ENCODE results near the gene PDLIM1. TPM values are rescaled to one million over a fixed set of nuclear protein-coding genes. Genes with fewer than 3 reads are reported as not detected.
"Not testable (repeated sequence)": the region's sequence is repeated elsewhere in the genome, so short reads cannot be mapped to it uniquely, and the experiment has no call there.

Gene PDLIM1
- polyA plus RNA-seq, 2 donors = 79.9 to 117 TPM

GRCh38 chr10:95211606-95212279, 79.1 kb downstream of the PDLIM1 start:
- Histone ChIP-seq H3K4me1 (ENCODE audit: control insufficient read depth in 2 of 2, insufficient read depth in 2 of 2, low read length in 1 of 2) (no peaks in the 10 kb centered on the region), H3K4me3 (ENCODE audit: low read depth in 1 of 2, low read length in 2 of 2) (no peak overlapping the region), H3K9me3 (ENCODE audit: control insufficient read depth in 2 of 2, insufficient read depth in 1 of 2, low read depth in 1 of 2, low read length in 1 of 2) (no peaks in the 10 kb centered on the region), H3K36me3 (ENCODE audit: control insufficient read depth in 2 of 2, insufficient read depth in 2 of 2, low read length in 1 of 2) (no peaks in the 10 kb centered on the region), H3K27me3 (ENCODE audit: control insufficient read depth in 1 of 2, insufficient read depth in 2 of 2, low read length in 2 of 2) (no peaks in the 10 kb centered on the region), H3K27ac (ENCODE audit: low read depth in 2 of 2, low read length in 1 of 2) (no peak overlapping the region)
- whole genome bisulfite sequencing, 2 donors = 51 to 68% methylated on average over 3 of the region's 3 CpGs

DNA sequence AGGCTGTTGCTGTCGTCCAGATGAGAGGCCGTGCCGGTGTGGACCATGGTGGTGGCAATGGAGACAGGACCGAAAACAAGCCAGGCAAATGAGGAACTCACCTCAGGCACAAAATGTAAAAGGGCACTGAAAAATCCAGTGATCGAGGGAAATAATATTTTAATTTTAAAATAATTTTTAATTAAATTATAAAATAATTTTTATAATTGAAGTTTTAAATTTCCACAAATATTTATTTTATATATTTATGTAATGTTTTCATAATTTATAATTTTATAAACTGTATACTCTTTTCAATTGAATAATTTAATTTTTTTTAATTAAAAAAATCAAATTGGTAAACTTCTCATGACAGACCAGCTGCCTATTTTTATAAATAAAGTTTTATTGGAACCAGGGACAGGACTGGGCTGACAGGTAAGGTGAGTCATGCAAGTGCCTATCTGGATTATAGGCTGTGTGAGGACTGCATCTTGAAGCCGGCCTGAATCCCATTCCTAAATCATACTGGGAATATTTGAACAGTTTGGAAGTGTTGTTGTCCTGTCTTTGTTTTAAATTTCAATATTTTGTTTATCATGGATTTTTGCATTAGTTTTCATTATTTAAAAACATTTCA, 81.2 kb downstream of the PDLIM1 start:
- no peaks in the 10 kb centered on the region for H3K4me1 ChIP-seq (ENCODE audit: control insufficient read depth in 2 of 2, insufficient read depth in 2 of 2, low read length in 1 of 2)

GRCh38 chr10:95208702-95209391, 82.0 kb downstream of the PDLIM1 start:
- H3K9me3 ChIP-seq (ENCODE audit: control insufficient read depth in 2 of 2, insufficient read depth in 1 of 2, low read depth in 1 of 2, low read length in 1 of 2) = no peaks in the 10 kb centered on the region
- H3K4me3 ChIP-seq (ENCODE audit: low read depth in 1 of 2, low read length in 2 of 2) = no peak overlapping the region
- no peaks in the 10 kb centered on the region for H3K4me1 ChIP-seq (ENCODE audit: control insufficient read depth in 2 of 2, insufficient read depth in 2 of 2, low read length in 1 of 2)
- H3K36me3 ChIP-seq (ENCODE audit: control insufficient read depth in 2 of 2, insufficient read depth in 2 of 2, low read length in 1 of 2) = no peaks in the 10 kb centered on the region
- no peak overlapping the region for H3K27ac ChIP-seq (ENCODE audit: low read depth in 2 of 2, low read length in 1 of 2)
- no peaks in the 10 kb centered on the region for H3K27me3 ChIP-seq (ENCODE audit: control insufficient read depth in 1 of 2, insufficient read depth in 2 of 2, low read length in 2 of 2)
- WGBS, 2 donors = 65 to 66% methylated on average over 8 of the region's 8 CpGs

More for the DNA sequence above, 81.2 kb downstream of the PDLIM1 start:
- no peak overlapping the region for H3K4me3 ChIP-seq (ENCODE audit: low read depth in 1 of 2, low read length in 2 of 2)
- no peaks in the 10 kb centered on the region for H3K9me3 ChIP-seq (ENCODE audit: control insufficient read depth in 2 of 2, insufficient read depth in 1 of 2, low read depth in 1 of 2, low read length in 1 of 2)
- H3K36me3 ChIP-seq (ENCODE audit: control insufficient read depth in 2 of 2, insufficient read depth in 2 of 2, low read length in 1 of 2) = no peaks in the 10 kb centered on the region
- H3K27me3 ChIP-seq (ENCODE audit: control insufficient read depth in 1 of 2, insufficient read depth in 2 of 2, low read length in 2 of 2) = no peaks in the 10 kb centered on the region
- H3K27ac ChIP-seq (ENCODE audit: low read depth in 2 of 2, low read length in 1 of 2) = no peak overlapping the region
- WGBS, 2 donors = 91 to 96% methylated on average over 6 of the region's 6 CpGs

DNA sequence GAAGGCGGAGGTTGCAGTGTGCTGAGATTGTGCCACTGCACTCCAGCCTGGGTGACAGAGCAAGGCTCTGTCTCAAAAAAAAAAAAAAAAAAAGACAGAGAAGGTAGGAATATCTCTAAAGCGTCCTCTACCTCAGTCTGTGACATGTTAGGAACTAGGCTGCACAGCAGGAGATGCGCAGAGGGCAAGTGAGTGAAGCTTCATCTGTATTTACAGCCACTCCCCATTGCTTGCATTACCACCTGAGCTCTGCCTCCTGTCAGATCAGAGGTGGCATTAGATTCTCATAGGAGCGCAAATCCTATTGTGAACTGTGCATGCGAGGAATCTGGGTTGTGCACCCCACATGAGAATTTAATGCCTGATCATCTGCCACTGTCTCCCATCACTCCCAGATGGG, 87.9 kb downstream of the PDLIM1 start:
- WGBS, 2 donors = 86 to 92% methylated on average over 5 of the region's 5 CpGs
- H3K27ac ChIP-seq (ENCODE audit: low read depth in 2 of 2, low read length in 1 of 2); H3K4me1 ChIP-seq (ENCODE audit: control insufficient read depth in 2 of 2, insufficient read depth in 2 of 2, low read length in 1 of 2); H3K27me3 ChIP-seq (ENCODE audit: control insufficient read depth in 1 of 2, insufficient read depth in 2 of 2, low read length in 2 of 2); H3K9me3 ChIP-seq (ENCODE audit: control insufficient read depth in 2 of 2, insufficient read depth in 1 of 2, low read depth in 1 of 2, low read length in 1 of 2); H3K36me3 ChIP-seq (ENCODE audit: control insufficient read depth in 2 of 2, insufficient read depth in 2 of 2, low read length in 1 of 2); H3K4me3 ChIP-seq (ENCODE audit: low read depth in 1 of 2, low read length in 2 of 2): not testable (repeated sequence)

DNA sequence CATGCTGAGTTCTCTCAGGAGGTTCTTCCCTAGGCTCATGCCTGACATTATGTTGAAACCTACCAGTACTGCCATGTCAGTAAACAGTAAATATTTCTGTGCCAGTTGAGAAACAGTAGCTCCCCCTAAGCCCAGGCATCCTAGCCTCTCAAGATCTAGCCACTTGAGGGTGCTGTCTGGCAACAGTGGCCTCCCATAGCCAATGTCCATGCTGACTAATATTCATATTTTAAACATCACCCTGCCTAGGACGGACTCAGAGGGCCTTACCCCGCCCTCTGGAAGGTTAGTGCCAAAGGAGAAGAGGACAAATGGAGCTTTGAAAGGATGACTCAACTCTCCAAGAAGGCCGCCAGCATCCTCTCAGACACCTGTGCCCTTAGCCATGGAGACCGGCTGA, 89.1 kb downstream of the PDLIM1 start:
- Histone ChIP-seq H3K4me3 (ENCODE audit: low read depth in 1 of 2, low read length in 2 of 2) (no peak overlapping the region), H3K27ac (ENCODE audit: low read depth in 2 of 2, low read length in 1 of 2) (no peak overlapping the region), H3K36me3 (ENCODE audit: control insufficient read depth in 2 of 2, insufficient read depth in 2 of 2, low read length in 1 of 2) (no peaks in the 10 kb centered on the region), H3K27me3 (ENCODE audit: control insufficient read depth in 1 of 2, insufficient read depth in 2 of 2, low read length in 2 of 2) (no peaks in the 10 kb centered on the region), H3K9me3 (ENCODE audit: control insufficient read depth in 2 of 2, insufficient read depth in 1 of 2, low read depth in 1 of 2, low read length in 1 of 2) (no peaks in the 10 kb centered on the region), H3K4me1 (ENCODE audit: control insufficient read depth in 2 of 2, insufficient read depth in 2 of 2, low read length in 1 of 2) (no peaks in the 10 kb centered on the region)
- WGBS, 2 donors = 82 to 90% methylated on average over 4 of the region's 4 CpGs

DNA sequence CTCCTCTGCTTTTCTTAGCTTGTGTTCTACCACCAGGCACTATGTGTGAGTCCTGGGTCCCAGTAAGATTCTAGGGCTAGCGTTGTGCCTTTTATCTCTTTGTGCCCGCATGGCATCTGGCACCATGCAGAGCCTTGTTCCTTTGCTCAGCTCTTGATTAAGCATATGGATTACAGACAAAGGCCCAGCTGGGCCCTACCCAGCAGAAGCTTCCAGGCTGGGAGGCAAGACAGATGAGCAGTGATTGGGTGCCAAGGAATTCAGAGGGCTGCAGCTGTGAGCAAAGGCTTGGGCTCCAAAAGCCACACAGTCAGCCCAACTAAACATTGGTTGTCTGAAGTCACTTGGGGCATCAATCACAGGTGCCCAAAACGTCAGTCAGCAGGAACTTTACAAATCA, 94.8 kb downstream of the PDLIM1 start:
- no peak overlapping the region for H3K27ac ChIP-seq (ENCODE audit: low read depth in 2 of 2, low read length in 1 of 2)
- no peak overlapping the region for H3K4me3 ChIP-seq (ENCODE audit: low read depth in 1 of 2, low read length in 2 of 2)
- H3K9me3 ChIP-seq (ENCODE audit: control insufficient read depth in 2 of 2, insufficient read depth in 1 of 2, low read depth in 1 of 2, low read length in 1 of 2) = no peaks in the 10 kb centered on the region
- WGBS, 2 donors = 46 to 47% methylated on average over 3 of the region's 3 CpGs
- H3K36me3 ChIP-seq (ENCODE audit: control insufficient read depth in 2 of 2, insufficient read depth in 2 of 2, low read length in 1 of 2) = no peaks in the 10 kb centered on the region
- no peaks in the 10 kb centered on the region for H3K4me1 ChIP-seq (ENCODE audit: control insufficient read depth in 2 of 2, insufficient read depth in 2 of 2, low read length in 1 of 2)
- no peaks in the 10 kb centered on the region for H3K27me3 ChIP-seq (ENCODE audit: control insufficient read depth in 1 of 2, insufficient read depth in 2 of 2, low read length in 2 of 2)

GRCh38 chr10:95193944-95194343, 96.9 kb downstream of the PDLIM1 start, which contains the start of gene ACSM6:
ACSM6 (plus strand) TSS chr10:95194238; CDS start chr10:95194486, 248 bp downstream.
- WGBS, 2 donors = 70 to 77% methylated on average over 1 of the region's 1 CpG
- Histone ChIP-seq H3K27ac (ENCODE audit: low read depth in 2 of 2, low read length in 1 of 2) (no peak within 1 kb of the TSS), H3K4me1 (ENCODE audit: control insufficient read depth in 2 of 2, insufficient read depth in 2 of 2, low read length in 1 of 2) (no peaks in the 10 kb centered on the region), H3K27me3 (ENCODE audit: control insufficient read depth in 1 of 2, insufficient read depth in 2 of 2, low read length in 2 of 2) (no peaks in the 10 kb centered on the region), H3K36me3 (ENCODE audit: control insufficient read depth in 2 of 2, insufficient read depth in 2 of 2, low read length in 1 of 2) (no peaks in the 10 kb centered on the region), H3K4me3 (ENCODE audit: low read depth in 1 of 2, low read length in 2 of 2) (no peak within 1 kb of the TSS), H3K9me3 (ENCODE audit: control insufficient read depth in 2 of 2, insufficient read depth in 1 of 2, low read depth in 1 of 2, low read length in 1 of 2) (no peaks in the 10 kb centered on the region)

- H3K4me1 ChIP-seq (ENCODE audit: control insufficient read depth in 2 of 2, insufficient read depth in 2 of 2, low read length in 1 of 2) = no peaks in the 10 kb centered on the region
- no peak overlapping the region for H3K4me3 ChIP-seq (ENCODE audit: low read depth in 1 of 2, low read length in 2 of 2)
- H3K27ac ChIP-seq (ENCODE audit: low read depth in 2 of 2, low read length in 1 of 2) = no peak overlapping the region
- no peaks in the 10 kb centered on the region for H3K9me3 ChIP-seq (ENCODE audit: control insufficient read depth in 2 of 2, insufficient read depth in 1 of 2, low read depth in 1 of 2, low read length in 1 of 2)
- no peaks in the 10 kb centered on the region for H3K27me3 ChIP-seq (ENCODE audit: control insufficient read depth in 1 of 2, insufficient read depth in 2 of 2, low read length in 2 of 2)
- no peaks in the 10 kb centered on the region for H3K36me3 ChIP-seq (ENCODE audit: control insufficient read depth in 2 of 2, insufficient read depth in 2 of 2, low read length in 1 of 2)
Observed at GRCh38 chr10:95188593-95188992, 102.2 kb downstream of the PDLIM1 start.

GRCh38 chr10:95187617-95188016, 103.2 kb downstream of the PDLIM1 start:
- H3K27ac ChIP-seq (ENCODE audit: low read depth in 2 of 2, low read length in 1 of 2) = no peak overlapping the region
- no peak overlapping the region for H3K4me3 ChIP-seq (ENCODE audit: low read depth in 1 of 2, low read length in 2 of 2)
- H3K9me3 ChIP-seq (ENCODE audit: control insufficient read depth in 2 of 2, insufficient read depth in 1 of 2, low read depth in 1 of 2, low read length in 1 of 2) = no peaks in the 10 kb centered on the region
- WGBS, 2 donors = 83 to 86% methylated on average over 3 of the region's 3 CpGs
- H3K36me3 ChIP-seq (ENCODE audit: control insufficient read depth in 2 of 2, insufficient read depth in 2 of 2, low read length in 1 of 2) = no peaks in the 10 kb centered on the region
- H3K27me3 ChIP-seq (ENCODE audit: control insufficient read depth in 1 of 2, insufficient read depth in 2 of 2, low read length in 2 of 2) = no peaks in the 10 kb centered on the region
- no peaks in the 10 kb centered on the region for H3K4me1 ChIP-seq (ENCODE audit: control insufficient read depth in 2 of 2, insufficient read depth in 2 of 2, low read length in 1 of 2)
